ENCODE measurements around the gene ELF4.

DNA sequence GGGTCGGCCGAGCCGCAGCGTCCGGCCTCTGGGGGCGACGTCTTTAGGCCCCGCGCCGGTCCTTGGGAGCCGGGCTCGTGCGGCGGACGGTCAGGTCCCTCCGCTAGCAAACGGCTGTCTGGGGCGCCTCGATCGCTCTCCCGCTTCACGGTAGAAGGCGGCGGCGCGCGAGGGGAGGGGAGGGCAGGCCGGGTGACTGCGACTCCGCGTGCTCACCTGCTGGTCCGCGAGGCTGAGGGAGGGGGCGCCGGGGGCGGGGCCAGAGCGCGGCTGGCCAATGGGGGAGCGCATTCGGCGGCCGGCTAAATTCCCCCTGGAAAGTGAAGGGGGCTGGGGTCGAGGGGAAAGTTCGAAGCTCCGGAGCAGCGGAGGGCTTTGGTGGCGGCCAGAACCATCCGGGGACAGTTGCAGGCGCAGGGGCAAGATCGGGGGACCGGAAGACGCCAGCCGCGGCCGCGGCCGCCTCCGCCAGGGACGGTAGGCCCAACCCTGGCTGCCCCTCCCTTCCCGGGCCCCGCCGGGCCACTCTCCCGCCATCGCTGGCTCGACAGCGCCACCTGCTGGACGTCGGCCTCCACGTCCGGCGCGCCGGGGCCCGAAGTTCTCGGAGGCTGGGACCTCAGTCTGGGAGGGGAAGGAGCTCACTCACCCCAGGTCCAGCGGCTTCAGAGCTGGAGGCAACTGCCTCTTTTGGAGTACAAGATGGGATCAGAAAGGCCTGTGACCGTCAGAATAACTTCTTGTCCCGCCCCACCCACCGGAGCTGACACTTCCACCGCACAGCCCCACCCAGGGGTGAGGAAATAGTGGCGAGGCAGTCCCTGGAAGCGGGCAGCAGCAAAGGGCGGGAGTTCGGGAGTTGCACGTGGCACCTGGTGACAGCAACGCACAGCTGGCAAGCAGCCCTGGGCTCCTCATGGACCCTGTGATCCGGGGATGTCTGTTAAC lies 49.9 kb downstream of the ELF4 start:
- no peak for TF ChIP-seq POLR2A (IDR thresholded peaks at IDR 0.05)
- TF ChIP-seq, protein P1, sequence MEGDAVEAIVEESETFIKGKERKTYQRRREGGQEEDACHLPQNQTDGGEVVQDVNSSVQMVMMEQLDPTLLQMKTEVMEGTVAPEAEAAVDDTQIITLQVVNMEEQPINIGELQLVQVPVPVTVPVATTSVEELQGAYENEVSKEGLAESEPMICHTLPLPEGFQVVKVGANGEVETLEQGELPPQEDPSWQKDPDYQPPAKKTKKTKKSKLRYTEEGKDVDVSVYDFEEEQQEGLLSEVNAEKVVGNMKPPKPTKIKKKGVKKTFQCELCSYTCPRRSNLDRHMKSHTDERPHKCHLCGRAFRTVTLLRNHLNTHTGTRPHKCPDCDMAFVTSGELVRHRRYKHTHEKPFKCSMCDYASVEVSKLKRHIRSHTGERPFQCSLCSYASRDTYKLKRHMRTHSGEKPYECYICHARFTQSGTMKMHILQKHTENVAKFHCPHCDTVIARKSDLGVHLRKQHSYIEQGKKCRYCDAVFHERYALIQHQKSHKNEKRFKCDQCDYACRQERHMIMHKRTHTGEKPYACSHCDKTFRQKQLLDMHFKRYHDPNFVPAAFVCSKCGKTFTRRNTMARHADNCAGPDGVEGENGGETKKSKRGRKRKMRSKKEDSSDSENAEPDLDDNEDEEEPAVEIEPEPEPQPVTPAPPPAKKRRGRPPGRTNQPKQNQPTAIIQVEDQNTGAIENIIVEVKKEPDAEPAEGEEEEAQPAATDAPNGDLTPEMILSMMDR (IDR thresholded peaks at IDR 0.05) = peak; percentile 80 to 81

Measured in suprapubic skin (tissue), 3 donors.